Astrocyte of the spinal cord (primary cell): ENCODE results near the gene EDIL3.

Source experiments
- DNase-seq: peaks from one replicate; pipeline ENCODE4 v3.0.0; 2011; ENCODE audit warnings: low read depth, low spot score
- H3K4me3 ChIP-seq: 2 replicates; pipeline ENCODE4 v1.5.1; 2011; ENCODE audit warnings: low read depth, mild to moderate bottlenecking, low read length, moderate library complexity
- CTCF ChIP-seq: IDR thresholded peaks from 2 replicates; pipeline ENCODE4 v1.5.1; 2012; ENCODE audit warnings: low read depth, mild to moderate bottlenecking, low read length, inconsistent platforms
- in situ Hi-C: cut with HindIII; loops from 2 replicates; pipeline ENCODE4 v1.10.0; 2017; ENCODE audit warnings: low sequenced_read_pairs

The EDIL3 gene

GRCh38 chr5:84419742-84420141 lies 35.1 kb upstream of the EDIL3 start:
- DNase-seq: no peak
- H3K4me3 ChIP-seq: no peak overlapping the region
- in situ Hi-C loops: no loop called here
- no peak for TF ChIP-seq CTCF

DNA sequence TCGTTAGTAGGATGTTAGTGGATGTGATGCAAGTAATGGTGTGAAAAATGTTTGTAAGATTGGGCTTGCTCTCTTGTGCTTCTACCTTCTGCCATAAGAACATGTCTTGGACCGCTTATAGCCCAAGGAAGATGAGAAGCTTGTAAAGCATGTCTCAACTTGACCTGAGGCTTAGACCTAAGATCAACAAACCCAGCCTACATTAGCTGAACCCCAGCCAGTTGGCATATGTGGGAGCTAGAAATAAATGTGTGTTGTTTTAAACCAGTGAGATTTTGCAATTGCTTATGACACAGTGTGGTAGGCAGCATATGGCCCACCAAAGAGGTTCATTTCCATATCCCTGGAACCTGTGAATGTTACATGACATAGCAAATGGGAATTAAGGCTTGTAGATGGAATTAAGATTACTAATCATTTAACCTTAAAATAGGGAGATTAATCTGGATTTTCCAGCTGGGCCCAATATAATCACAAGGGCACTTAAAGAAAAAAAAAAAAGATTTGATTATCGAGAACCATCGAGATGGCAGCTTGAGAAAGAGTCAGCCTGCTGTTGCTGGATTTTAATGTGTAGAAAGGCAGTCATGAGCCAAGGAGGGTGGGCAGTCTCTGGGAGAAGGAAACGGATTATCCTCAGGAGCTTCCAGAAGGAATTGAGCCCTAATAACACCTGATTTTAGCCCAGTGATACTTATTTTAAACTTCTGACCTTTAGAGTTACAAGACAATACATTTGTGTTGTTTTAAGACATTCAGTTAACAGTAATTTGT lies 27.3 kb upstream of the EDIL3 start:
- no peak for TF ChIP-seq CTCF
- no peak overlapping the region for H3K4me3 ChIP-seq
- no peak for DNase-seq
- in situ Hi-C loops: no loop called here

GRCh38 chr5:84406111-84406510 lies 21.4 kb upstream of the EDIL3 start:
- no peak overlapping the region for H3K4me3 ChIP-seq
- in situ Hi-C loops: no loop called here
- TF ChIP-seq CTCF: no peak

DNA sequence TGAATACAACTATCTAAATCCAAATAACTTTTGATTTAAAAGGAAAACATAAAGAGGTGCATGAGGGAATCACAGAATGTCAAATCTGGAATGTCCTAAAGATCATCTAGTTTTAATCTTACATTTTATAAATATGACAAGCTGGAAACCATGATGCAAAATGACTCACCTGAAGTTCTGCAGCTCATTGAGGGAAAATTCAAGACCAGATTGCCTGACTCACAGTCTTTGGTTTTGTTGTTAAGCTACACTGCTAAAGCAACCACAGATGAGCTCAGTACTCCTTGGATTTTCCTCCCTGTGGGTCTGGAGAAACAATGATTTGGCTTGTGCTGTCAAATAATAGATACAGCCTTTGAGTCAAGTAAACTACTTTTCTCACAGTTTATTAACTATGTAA lies 19.1 kb upstream of the EDIL3 start:
- in situ Hi-C loops: no loop called here
- DNase-seq: peak; percentile 97
- TF ChIP-seq CTCF: no peak
- no peak overlapping the region for H3K4me3 ChIP-seq

More at GRCh38 chr5:84406111-84406510, 21.4 kb upstream of the EDIL3 start:
- no peak for DNase-seq

DNA sequence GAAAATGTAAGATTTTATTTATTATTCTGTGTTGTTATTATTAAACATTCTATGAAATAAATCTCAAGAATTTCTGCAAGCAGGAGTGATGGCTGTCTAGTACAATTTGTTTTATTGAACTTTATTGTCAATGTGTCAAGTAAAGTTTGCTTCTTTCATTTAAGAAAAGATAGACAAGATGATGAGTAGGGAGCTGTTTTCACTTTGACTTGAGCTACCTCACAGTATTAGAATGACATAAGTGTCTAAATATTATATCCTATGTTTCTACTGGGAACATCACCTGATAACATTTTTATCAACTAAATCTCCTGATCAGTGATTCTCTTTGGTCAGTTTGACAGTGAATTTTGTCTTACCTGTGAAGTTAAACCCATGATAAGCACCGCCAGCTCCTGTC lies 12.7 kb upstream of the EDIL3 start:
- in situ Hi-C loops: no loop called here
- no peak for TF ChIP-seq CTCF
- DNase-seq: no peak
- no peak overlapping the region for H3K4me3 ChIP-seq

GRCh38 chr5:84393969-84394368 lies 9.3 kb upstream of the EDIL3 start:
- in situ Hi-C loops: no loop called here
- H3K4me3 ChIP-seq: no peak overlapping the region
- peak; percentile 91 for DNase-seq
- no peak for TF ChIP-seq CTCF
